Heart left ventricle (tissue), 13 donors: ENCODE data around the gene HMSD.

Source experiments
- CTCF ChIP-seq, 12 donors: fragments of 200-600 bp; sonication (generic) in 4 of 12; IDR thresholded peaks; one replicate each; pipeline versions ENCODE4 v1.5.0 to v1.8.0; 2018 to 2022; ENCODE audit warnings: antibody characterized with exemption in 12 of 12, mild to moderate bottlenecking in 5 of 12
- POLR2A ChIP-seq, 2 donors: fragments of 450-650 bp; IDR thresholded peaks; one replicate each; pipeline ENCODE4 v1.6.1; 2017; ENCODE audit warnings: antibody characterized with exemption in 2 of 2, mild to moderate bottlenecking in 2 of 2, moderate library complexity in 2 of 2
- donor health status: ischemic (EF 13 %, LVEDD 7.1; RV severe dilation, severe dysfunction).
- donor health status: DM: no; HTN: yes; CAD: no.
- donor health status: DM: no; HTN: no; CAD: no.
- donor health status: ischemic (EF 25% LVEDD 6.9; RV normal size, moderate dysfunction).
- donor health status: ischemic (EF 25% LVEDD 5.7; RV mildly dilated, moderate dysfunction).
- donor health status: ischemic (EF 35%, LVEDD 5.7; RV mildly dilated, moderate dysfunction).
- donor health status: nonischemic (EF 11% LVEDD 7.7; RV severe dilation, severe dysfunction).
- donor health status: DM: yes; HTN: yes; CAD: no.
- donor health status: PGD.
- donor health status: ischemic (EF 29% LVEDD 5.4; RV normal size, mild dysfunction).
- donor health status: nonischemic (EF 23%, LVEDD 6.1; RV moderate dilation, normal function).

DNA sequence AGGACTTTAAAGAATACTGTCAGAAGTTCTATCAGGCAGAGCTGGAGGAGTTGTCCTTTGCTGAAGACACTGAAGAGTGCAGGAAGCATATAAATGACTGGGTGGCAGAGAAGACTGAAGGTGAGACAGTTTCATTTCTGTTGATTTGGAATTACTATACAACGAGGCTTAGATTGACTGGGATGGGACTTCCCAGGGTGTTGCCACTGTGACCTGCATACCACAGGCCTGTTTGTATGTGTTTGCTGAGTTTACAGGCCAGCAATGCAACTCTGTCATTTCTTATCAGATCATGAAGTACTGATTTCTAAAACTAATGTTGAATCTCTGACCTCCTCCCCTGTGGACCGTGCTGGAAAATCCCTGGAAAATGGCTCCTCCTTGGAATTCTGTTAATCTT is 32.6 kb downstream of the HMSD start:
- TF ChIP-seq CTCF (IDR thresholded peaks at IDR 0.05) (no peak), POLR2A (IDR thresholded peaks at IDR 0.05) (no peak)
